Keratinocyte (primary cell): ENCODE measurements around the gene RGS6. TPM values are rescaled to one million over a fixed set of nuclear protein-coding genes. Genes with fewer than 3 reads are reported as not detected.

ENCODE experiments used
- DNase-seq: peaks from one replicate; pipeline ENCODE4 v3.0.0-alpha.2; 2011; ENCODE audit warnings: low read depth, missing footprints, low spot score
- FAIRE-seq: peaks from 2 replicates; lab custom pipeline; 2011; peaks lifted over from hg19 to GRCh38; lab: Jason Lieb, UNC
- H2AFZ ChIP-seq: 2 replicates; pipeline ENCODE4 v1.6.0; 2012; ENCODE audit warnings: low read length, control low read depth, inconsistent platforms; ENCODE audit not compliant: control insufficient read depth
- H3K27ac ChIP-seq: 2 replicates; pipeline ENCODE4 v1.5.1; 2011; ENCODE audit warnings: low read length; ENCODE audit not compliant: control insufficient read depth, insufficient read depth
- H3K27me3 ChIP-seq: 3 replicates; pipeline ENCODE4 v1.6.0; 2011; ENCODE audit warnings: low read length; ENCODE audit not compliant: control insufficient read depth, insufficient read depth; ENCODE audit errors: extremely low read depth
- H3K36me3 ChIP-seq, 2 experiments: 2 replicates in 1 of 2; 3 replicates in 1 of 2; pipeline ENCODE4 v1.5.1; 2011; ENCODE audit warnings: low read length in 2 of 2, mild to moderate bottlenecking in 1 of 2; ENCODE audit not compliant: control insufficient read depth in 2 of 2, insufficient read depth in 2 of 2; ENCODE audit errors: extremely low read depth in 1 of 2
- H3K4me1 ChIP-seq: 3 replicates; pipeline ENCODE4 v1.5.1; 2011; ENCODE audit warnings: low read length; ENCODE audit not compliant: control insufficient read depth, insufficient read depth; ENCODE audit errors: extremely low read depth
- H3K4me2 ChIP-seq: 3 replicates; pipeline ENCODE4 v1.6.0; 2011; ENCODE audit warnings: low read depth, low read length; ENCODE audit not compliant: control insufficient read depth, insufficient read depth; ENCODE audit errors: extremely low read depth
- H3K4me3 ChIP-seq, 3 experiments: fragments of 200-600 bp in 1 of 3; sonication (generic) in 1 of 3; 2 replicates in 2 of 3; 3 replicates in 1 of 3; pipeline ENCODE4 v1.5.1; 2011 to 2016; ENCODE audit warnings: low read length in 3 of 3, mild to moderate bottlenecking in 3 of 3, control low read depth in 2 of 3, inconsistent platforms in 1 of 3, low read depth in 1 of 3, mixed read lengths in 1 of 3, mixed run types in 1 of 3, moderate library complexity in 1 of 3; ENCODE audit not compliant: control insufficient read depth in 2 of 3, insufficient read depth in 2 of 3; ENCODE audit errors: extremely low read depth in 1 of 3
- H3K79me2 ChIP-seq: 2 replicates; pipeline ENCODE4 v1.6.0; 2012; ENCODE audit warnings: low read length; ENCODE audit not compliant: control insufficient read depth, insufficient read depth
- H3K9ac ChIP-seq: 3 replicates; pipeline ENCODE4 v1.6.0; 2011; ENCODE audit warnings: low read length; ENCODE audit not compliant: control insufficient read depth, insufficient read depth; ENCODE audit errors: extremely low read depth
- H3K9me1 ChIP-seq: 3 replicates; pipeline ENCODE4 v1.6.0; 2011; ENCODE audit warnings: low read length; ENCODE audit not compliant: control insufficient read depth, insufficient read depth; ENCODE audit errors: extremely low read depth
- H3K9me3 ChIP-seq: 2 replicates; pipeline ENCODE4 v1.5.1; 2012; ENCODE audit warnings: low read depth, low read length; ENCODE audit not compliant: control insufficient read depth
- H4K20me1 ChIP-seq: 3 replicates; pipeline ENCODE4 v1.6.0; 2011; ENCODE audit warnings: low read length; ENCODE audit not compliant: control insufficient read depth, insufficient read depth; ENCODE audit errors: extremely low read depth
- EZH2 ChIP-seq: IDR thresholded peaks from one replicate; pipeline ENCODE4 v1.6.1; 2012; ENCODE audit warnings: inconsistent platforms, mild to moderate bottlenecking, low read length, moderate library complexity
- dilution Hi-C: fragments of 300-500 bp; cut with MboI; formaldehyde crosslinking; loops from one replicate; pipeline ENCODE4 v1.7.0; 2020; ENCODE audit warnings: low sequenced_read_pairs; ENCODE audit not compliant: extremely low pct_ligation_motif_present
- polyA plus RNA-seq, 5 experiments: library from polyadenylated mRNA; depleted of rRNA in 3 of 5; stranded (reverse) in 3 of 5; stranded (forward) in 1 of 5; unstranded in 1 of 5; fragments of >200 nt; gene quantifications; 1 replicate in 1 of 5; 2 replicates in 3 of 5; 3 replicates in 1 of 5; pipeline versions ENCODE4 v1.2.1 to v1.2.3, GENCODE V29; 2011 to 2012; ENCODE audit warnings: missing spikeins in 2 of 5, low read depth in 1 of 5, low replicate concordance in 1 of 5
- TF ChIP-seq, protein P1 (sequence below), 3 experiments: IDR thresholded peaks in 1 of 3; conservative IDR thresholded peaks in 1 of 3; optimal IDR thresholded peaks in 1 of 3; 2 replicates in 2 of 3; 3 replicates in 1 of 3; pipeline versions ENCODE3 to v1.5.1; 2011; ENCODE audit warnings: low read length in 3 of 3, mild to moderate bottlenecking in 3 of 3, moderate library complexity in 2 of 3, control low read depth in 1 of 3, inconsistent platforms in 1 of 3; ENCODE audit not compliant: insufficient read depth in 2 of 3; ENCODE audit errors: extremely low read depth in 1 of 3

The RGS6 gene
- polyA plus RNA-seq, 1 donor (not counting 4 experiments of a cell fraction or from before 2014, with no cell fraction given): not detected

DNA sequence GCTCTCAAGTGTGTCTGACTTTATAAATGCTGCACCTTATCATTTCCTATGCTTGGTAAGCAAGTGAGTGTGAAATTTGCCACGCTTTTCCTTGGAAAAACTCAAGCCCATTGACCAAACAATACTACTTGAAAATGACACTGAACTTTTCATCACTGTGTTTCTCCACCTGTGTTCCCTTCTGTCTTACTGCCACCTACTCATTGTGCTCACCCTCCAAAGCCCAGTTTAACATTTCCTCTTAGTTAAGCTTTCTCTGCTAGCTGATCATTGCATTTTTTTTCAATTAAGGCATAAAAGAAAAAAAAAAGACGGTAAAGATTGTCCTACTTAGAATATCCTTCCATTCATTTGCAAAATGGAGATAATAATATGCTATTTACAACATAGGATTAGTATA lies 516.0 kb downstream of the RGS6 start:
- no peak overlapping the region for H3K4me2 ChIP-seq
- H3K4me1 ChIP-seq: no peaks in the 10 kb centered on the region
- H3K9me1 ChIP-seq: no peaks in the 10 kb centered on the region
- H3K9ac ChIP-seq: no peak overlapping the region
- H3K27me3 ChIP-seq: peaks cover 13% of the 10 kb centered on the region
- no peak for TF ChIP-seq EZH2
- TF ChIP-seq, protein P1, sequence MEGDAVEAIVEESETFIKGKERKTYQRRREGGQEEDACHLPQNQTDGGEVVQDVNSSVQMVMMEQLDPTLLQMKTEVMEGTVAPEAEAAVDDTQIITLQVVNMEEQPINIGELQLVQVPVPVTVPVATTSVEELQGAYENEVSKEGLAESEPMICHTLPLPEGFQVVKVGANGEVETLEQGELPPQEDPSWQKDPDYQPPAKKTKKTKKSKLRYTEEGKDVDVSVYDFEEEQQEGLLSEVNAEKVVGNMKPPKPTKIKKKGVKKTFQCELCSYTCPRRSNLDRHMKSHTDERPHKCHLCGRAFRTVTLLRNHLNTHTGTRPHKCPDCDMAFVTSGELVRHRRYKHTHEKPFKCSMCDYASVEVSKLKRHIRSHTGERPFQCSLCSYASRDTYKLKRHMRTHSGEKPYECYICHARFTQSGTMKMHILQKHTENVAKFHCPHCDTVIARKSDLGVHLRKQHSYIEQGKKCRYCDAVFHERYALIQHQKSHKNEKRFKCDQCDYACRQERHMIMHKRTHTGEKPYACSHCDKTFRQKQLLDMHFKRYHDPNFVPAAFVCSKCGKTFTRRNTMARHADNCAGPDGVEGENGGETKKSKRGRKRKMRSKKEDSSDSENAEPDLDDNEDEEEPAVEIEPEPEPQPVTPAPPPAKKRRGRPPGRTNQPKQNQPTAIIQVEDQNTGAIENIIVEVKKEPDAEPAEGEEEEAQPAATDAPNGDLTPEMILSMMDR (optimal IDR thresholded peaks at IDR 0.05 in 1 of 3, IDR thresholded peaks at IDR 0.05 in 1 of 3, conservative IDR thresholded peaks at IDR 0.05 in 1 of 3; ENCODE audit: extremely low read depth in 1 of 3, insufficient read depth in 2 of 3, low read length in 3 of 3): no peak
- H2AFZ ChIP-seq: no peak overlapping the region
- H3K79me2 ChIP-seq: no peaks in the 10 kb centered on the region
- FAIRE-seq (no peak), DNase-seq (no peak)
- H4K20me1 ChIP-seq: no peaks in the 10 kb centered on the region
- H3K9me3 ChIP-seq: no peaks in the 10 kb centered on the region
- no peak overlapping the region for H3K27ac ChIP-seq
- H3K36me3 ChIP-seq: no peaks in the 10 kb centered on the region
- dilution Hi-C loops: no loop called here
- H3K4me3 ChIP-seq: no peak overlapping the region

DNA sequence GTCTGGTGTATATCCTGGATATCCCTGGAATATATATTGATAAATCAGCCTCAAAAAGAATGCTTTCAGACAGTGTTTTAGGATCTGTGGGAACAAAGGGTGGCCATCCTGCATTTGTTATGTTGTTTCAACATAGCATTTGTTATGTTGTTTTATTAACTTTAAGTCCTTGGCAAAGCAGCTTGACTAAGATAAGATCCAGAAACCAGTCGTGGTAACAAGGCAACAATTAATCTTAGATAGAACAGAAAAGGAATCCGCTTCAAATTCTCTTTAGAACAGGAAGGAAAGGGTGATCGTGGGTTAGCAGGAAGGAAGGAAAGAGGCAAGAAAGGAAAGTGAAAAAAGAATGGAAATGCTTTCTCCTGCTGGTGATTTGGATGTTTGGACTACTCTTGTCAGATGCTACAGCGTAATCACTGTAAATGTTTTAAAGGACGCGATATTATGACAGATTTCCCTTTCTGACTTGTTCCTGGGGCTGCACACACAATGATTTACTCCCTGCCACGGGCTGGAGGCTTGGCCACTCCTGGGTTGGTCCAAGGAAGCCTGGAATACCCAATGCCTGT lies 518.3 kb downstream of the RGS6 start:
- no peak for FAIRE-seq
- Histone ChIP-seq H2AFZ (no peak overlapping the region), H3K9ac (no peak overlapping the region), H3K79me2 (no peaks in the 10 kb centered on the region), H3K4me2 (no peak overlapping the region), H3K4me3 (no peak overlapping the region), H3K9me1 (no peaks in the 10 kb centered on the region), H3K9me3 (no peaks in the 10 kb centered on the region), H3K36me3 (no peaks in the 10 kb centered on the region), H4K20me1 (no peaks in the 10 kb centered on the region), H3K4me1 (no peaks in the 10 kb centered on the region), H3K27me3 (peaks cover 13% of the 10 kb centered on the region), H3K27ac (no peak overlapping the region)
- dilution Hi-C loops: no loop called here
- TF ChIP-seq, protein P1 (optimal IDR thresholded peaks at IDR 0.05 in 1 of 3, IDR thresholded peaks at IDR 0.05 in 1 of 3, conservative IDR thresholded peaks at IDR 0.05 in 1 of 3; ENCODE audit: extremely low read depth in 1 of 3, insufficient read depth in 2 of 3, low read length in 3 of 3): no peak
- no peak for DNase-seq
